NK-92 (cell line): ENCODE measurements around the gene FERD3L.

Experiments used
- DNase-seq: peaks from one replicate; lab custom pipeline; 2025; ENCODE audit not compliant: unreplicated experiment; lab: John Stamatoyannopoulos, UW

The FERD3L gene

GRCh38 chr7:19101472-19101871 is 43.7 kb downstream of the FERD3L start:
- no peak for DNase-seq

- no peak for DNase-seq
Observed at GRCh38 chr7:19099924-19100323, 45.3 kb downstream of the FERD3L start.

GRCh38 chr7:19099194-19099593 is 46.0 kb downstream of the FERD3L start:
- DNase-seq, result no peak

- no peak for DNase-seq
Observed at GRCh38 chr7:19098510-19098909, 46.7 kb downstream of the FERD3L start.

- DNase-seq, result no peak
Observed at GRCh38 chr7:19097165-19098055, 47.8 kb downstream of the FERD3L start.

GRCh38 chr7:19095353-19095860 is 49.8 kb downstream of the FERD3L start:
- no peak for DNase-seq
